Forelimb muscle (tissue), 1 donor: ENCODE data around the gene MST1. TPM values are rescaled to one million over a fixed set of nuclear protein-coding genes. Genes with fewer than 3 reads are reported as not detected.

Experiments used
- DNase-seq: peaks from one replicate; pipeline ENCODE4 v3.0.0-alpha.2; 2013; ENCODE audit warnings: low read depth
- polyA plus RNA-seq: library from polyadenylated mRNA; unstranded; fragments of 120-200 nt; gene quantifications from one replicate; pipeline ENCODE4 v1.2.1, GENCODE V29; 2013; ENCODE audit not compliant: insufficient read length

The MST1 gene
- 8.6 TPM for polyA plus RNA-seq

- peak; percentile 78 for DNase-seq
These were observed at the start of gene MST1, which contains the start of gene RNF123 for GRCh38 chr3:49689046-49689907. Gene MST1, minus strand, starts transcription at chr3:49689474. Its CDS starts 783 bp downstream, at chr3:49688691. Gene RNF123, plus strand, starts transcription at chr3:49689557. Its CDS starts 1,609 bp downstream, at chr3:49691166.

- DNase-seq, result no peak
These were observed 48.9 kb upstream of the MST1 start for GRCh38 chr3:49738067-49738713.

- DNase-seq, result no peak
These were observed 45.5 kb upstream of the MST1 start for GRCh38 chr3:49734752-49735151.

- DNase-seq, result no peak
These were observed 44.3 kb upstream of the MST1 start for GRCh38 chr3:49733551-49733950.

- DNase-seq, result no peak
These were observed 43.3 kb upstream of the MST1 start for GRCh38 chr3:49732597-49732996.

- no peak for DNase-seq
These were observed 40.8 kb upstream of the MST1 start for GRCh38 chr3:49729966-49730609.

GRCh38 chr3:49727924-49728361, 38.7 kb upstream of the MST1 start:
- no peak for DNase-seq

- DNase-seq, result no peak
These were observed 38.1 kb upstream of the MST1 start for GRCh38 chr3:49727154-49727923.

- DNase-seq, result no peak
These were observed 36.8 kb upstream of the MST1 start for GRCh38 chr3:49725906-49726681.

- DNase-seq, result no peak
These were observed 35.3 kb upstream of the MST1 start for GRCh38 chr3:49724586-49724985.

GRCh38 chr3:49723628-49724551, 34.6 kb upstream of the MST1 start, which contains the start of gene GMPPB:
Gene GMPPB, minus strand, starts transcription at chr3:49723951. Its CDS starts 225 bp downstream, at chr3:49723726.
- peak; percentile 93 for DNase-seq

- no peak for DNase-seq
These were observed 34.0 kb upstream of the MST1 start for GRCh38 chr3:49723296-49723627.

- DNase-seq, result no peak
These were observed 33.6 kb upstream of the MST1 start for GRCh38 chr3:49722896-49723295.

GRCh38 chr3:49721896-49722781, 32.9 kb upstream of the MST1 start:
- DNase-seq, result no peak

GRCh38 chr3:49721596-49721895, 32.3 kb upstream of the MST1 start:
- DNase-seq, result no peak

- DNase-seq, result no peak
These were observed 31.8 kb upstream of the MST1 start for GRCh38 chr3:49720855-49721595.

- DNase-seq, result peak; percentile 57
These were observed 30.1 kb upstream of the MST1 start, which contains the start of gene AMIGO3 for GRCh38 chr3:49719214-49719884. Gene AMIGO3, minus strand, starts transcription at chr3:49719684. Its CDS starts 219 bp downstream, at chr3:49719465.

- DNase-seq, result no peak
These were observed 29.6 kb upstream of the MST1 start for GRCh38 chr3:49718858-49719213.
